GM10248 (cell line): ENCODE results near the gene MID1.
A peak's percentile ranks its signal among the peaks of the same experiment; 100 is the strongest.

ENCODE experiments used
- CTCF ChIA-PET: fragments of 300-600 bp; sonication (Branson Sonifier 250); formaldehyde crosslinking; extraction: SDS; loops from one replicate; lab custom pipeline; 2021; ENCODE audit warnings: antibody characterized with exemption; lab: Yijun Ruan, JAX
- POLR2A ChIA-PET: fragments of 350-650 bp; sonication (Branson Sonifier 250); formaldehyde crosslinking; extraction: SDS; loops from one replicate; lab custom pipeline; 2020; ENCODE audit warnings: antibody characterized with exemption; lab: Yijun Ruan, JAX
- DNase-seq: peaks from one replicate; pipeline ENCODE4 v3.0.0; 2012; ENCODE audit errors: extremely low spot score
- CTCF ChIP-seq: IDR thresholded peaks from 2 replicates; pipeline ENCODE4 v1.5.1; 2012; ENCODE audit warnings: mild to moderate bottlenecking, low read depth; ENCODE audit errors: extremely low read depth, missing control alignments, control extremely low read depth

MID1 gene

GRCh38 chrX:10654960-10655359 is 34.6 kb upstream of the MID1 start:
- ChIA-PET CTCF (no interaction called here), POLR2A (no interaction called here)
- TF ChIP-seq CTCF = no peak
- no peak for DNase-seq

GRCh38 chrX:10653302-10653701 is 32.9 kb upstream of the MID1 start:
- POLR2A ChIA-PET = no interaction called here
- CTCF ChIA-PET = no interaction called here
- no peak for DNase-seq
- TF ChIP-seq CTCF = no peak

DNA sequence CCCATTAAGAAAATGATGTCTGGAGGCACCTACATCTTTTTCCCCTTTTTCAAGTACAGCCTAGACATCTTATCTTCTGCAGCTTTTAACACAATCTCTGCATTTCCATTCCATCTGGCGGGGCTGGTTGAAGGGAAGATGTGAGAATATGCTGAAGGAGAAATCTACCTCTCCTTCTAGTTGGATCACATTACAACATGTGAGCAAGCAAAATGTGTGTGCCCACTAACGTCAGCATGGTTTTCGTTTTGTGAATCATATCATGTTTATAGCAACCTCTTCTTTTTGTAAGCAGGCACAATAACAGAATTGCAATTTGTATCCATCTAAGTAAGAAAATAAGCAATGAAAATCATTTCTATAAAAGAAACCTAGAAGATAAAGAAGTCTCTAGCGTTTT is 28.9 kb upstream of the MID1 start:
- DNase-seq = no peak
- ChIA-PET POLR2A (no interaction called here), CTCF (no interaction called here)
- no peak for TF ChIP-seq CTCF

DNA sequence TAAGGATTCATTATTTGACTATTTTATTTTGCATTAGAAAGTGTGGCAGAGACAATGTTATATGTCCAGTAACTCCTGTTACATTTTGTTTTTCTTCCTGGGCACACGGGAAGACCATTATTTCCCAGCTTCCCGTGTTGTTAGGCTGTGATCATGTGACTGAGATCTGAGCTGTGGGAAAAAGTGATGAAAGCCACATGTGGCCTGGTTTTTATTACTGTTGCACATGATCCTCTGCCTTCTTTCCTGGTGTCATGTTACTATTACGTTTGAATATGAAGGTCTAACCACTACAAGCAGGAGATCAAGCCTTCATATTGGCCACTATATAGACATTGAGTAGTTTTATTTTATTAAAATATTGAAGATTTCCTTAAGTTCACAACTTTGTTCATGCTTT is 28.2 kb upstream of the MID1 start:
- ChIA-PET CTCF (no interaction called here), POLR2A (no interaction called here)
- TF ChIP-seq CTCF = no peak
- no peak for DNase-seq

DNA sequence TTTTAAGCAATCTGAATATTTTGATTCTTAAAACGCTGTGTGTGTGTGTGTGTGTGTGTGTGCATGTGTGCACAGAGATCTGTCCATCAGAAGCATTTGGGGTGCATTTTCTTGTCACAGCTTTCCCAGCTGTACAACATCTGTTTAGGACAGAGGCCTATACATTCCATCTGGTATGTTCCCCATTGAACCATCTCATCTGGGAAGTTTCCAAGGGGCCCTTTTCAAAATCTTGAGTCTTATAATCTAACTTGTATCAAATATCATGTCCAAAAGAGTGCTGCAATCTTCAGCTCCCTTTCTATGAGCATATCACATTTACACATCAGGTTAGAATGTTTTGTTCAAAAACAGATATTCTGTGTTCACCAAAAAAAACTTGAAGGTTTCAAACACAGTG is 16.5 kb upstream of the MID1 start:
- TF ChIP-seq CTCF = no peak
- no peak for DNase-seq
- ChIA-PET CTCF (no interaction called here), POLR2A (no interaction called here)

DNA sequence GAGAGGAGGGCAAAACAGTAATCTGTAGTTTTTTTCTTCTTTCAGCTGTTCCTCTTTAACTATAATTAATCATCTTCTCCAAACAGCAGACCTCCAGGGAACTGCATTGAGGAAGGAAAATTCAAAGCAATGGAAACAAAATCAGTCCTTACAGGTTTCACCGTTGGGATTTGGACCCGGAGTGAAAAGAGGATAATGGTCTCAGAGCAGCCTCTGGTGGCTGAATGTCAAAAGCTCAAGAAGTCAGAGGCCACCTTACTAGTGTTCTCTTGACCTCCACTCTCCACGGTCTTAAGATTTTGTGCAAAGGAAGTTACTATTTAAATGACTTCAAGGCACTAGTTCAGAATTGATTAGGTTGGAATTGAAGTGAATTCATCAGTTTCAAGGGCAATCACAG is 16.0 kb upstream of the MID1 start:
- no peak for DNase-seq
- TF ChIP-seq CTCF = peak; percentile 28
- CTCF ChIA-PET = no interaction called here
- POLR2A ChIA-PET = no interaction called here
